WERI-Rb-1 (cell line): ENCODE measurements around the gene PLK4.

Experiments
- DNase-seq: peaks from one replicate; pipeline ENCODE4 v3.0.0-alpha.2; 2020
- H3K27ac ChIP-seq: fragments of 250-450 bp; sonication (Bioruptor Pico); 2 replicates; pipeline ENCODE4 v1.5.1; 2020; ENCODE audit warnings: mild to moderate bottlenecking, moderate library complexity
- H3K27me3 ChIP-seq: fragments of 250-450 bp; sonication (Bioruptor Pico); 2 replicates; pipeline ENCODE4 v1.5.1; 2021; ENCODE audit warnings: mild to moderate bottlenecking, low read depth, moderate library complexity; ENCODE audit not compliant: insufficient read depth, severe bottlenecking
- H3K36me3 ChIP-seq: fragments of 250-450 bp; sonication (Bioruptor Pico); 2 replicates; pipeline ENCODE4 v1.5.1; 2020; ENCODE audit warnings: mild to moderate bottlenecking, moderate library complexity
- H3K4me3 ChIP-seq: 2 replicates; pipeline ENCODE4 v1.5.1; 2011; ENCODE audit warnings: low read depth, mild to moderate bottlenecking, control low read depth, low read length
- H3K9me3 ChIP-seq: fragments of 250-450 bp; sonication (Bioruptor Pico); 2 replicates; pipeline ENCODE4 v1.5.1; 2021; ENCODE audit warnings: mild to moderate bottlenecking, moderate library complexity; ENCODE audit not compliant: severe bottlenecking
- TF ChIP-seq, protein P1 (sequence below): IDR thresholded peaks from 2 replicates; pipeline ENCODE4 v1.5.1; 2011; ENCODE audit warnings: low read depth, mild to moderate bottlenecking, control low read depth, inconsistent platforms, low read length

PLK4 gene

GRCh38 chr4:127846765-127847164, 33.9 kb upstream of the PLK4 start:
- Histone ChIP-seq H3K9me3 (peaks cover 7% of the 10 kb centered on the region), H3K27me3 (no peaks in the 10 kb centered on the region)

DNA sequence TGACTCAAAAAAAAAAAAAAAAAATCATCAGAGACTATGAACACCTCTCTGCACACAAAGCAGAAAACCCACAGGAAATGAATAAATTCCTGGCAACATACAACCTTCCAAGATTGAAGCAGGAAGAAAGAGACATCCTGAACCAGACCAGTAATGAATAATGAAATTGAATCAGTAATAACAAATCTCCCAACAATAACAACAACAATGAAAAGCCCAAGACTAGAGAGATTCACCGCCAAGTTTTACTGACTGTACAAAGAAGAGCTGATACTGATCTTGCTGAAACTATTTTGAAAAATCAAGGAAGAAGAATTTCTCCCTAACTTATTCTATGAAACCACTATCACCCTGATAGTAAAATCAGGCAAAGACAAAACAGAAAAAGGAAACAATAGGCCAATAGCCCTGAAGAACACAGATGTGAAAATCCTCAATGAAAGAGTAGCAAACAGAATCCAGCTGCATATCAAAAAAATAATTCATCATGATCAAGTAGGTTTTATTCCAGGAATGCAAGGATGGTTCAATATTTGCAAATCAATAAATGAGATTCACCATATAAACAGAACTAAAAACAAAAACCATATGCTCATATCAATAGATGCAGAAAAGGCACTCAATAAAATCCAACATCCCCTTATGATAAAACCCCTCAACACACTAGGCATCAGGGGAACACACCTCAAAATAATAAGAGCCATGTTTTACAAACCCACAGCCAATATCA, 31.0 kb upstream of the PLK4 start:
- Histone ChIP-seq H3K27ac (no peak overlapping the region), H3K4me3 (no peak overlapping the region), H3K27me3 (no peaks in the 10 kb centered on the region), H3K36me3 (no peaks in the 10 kb centered on the region), H3K9me3 (peaks cover 7% of the 10 kb centered on the region)
- TF ChIP-seq, protein P1, sequence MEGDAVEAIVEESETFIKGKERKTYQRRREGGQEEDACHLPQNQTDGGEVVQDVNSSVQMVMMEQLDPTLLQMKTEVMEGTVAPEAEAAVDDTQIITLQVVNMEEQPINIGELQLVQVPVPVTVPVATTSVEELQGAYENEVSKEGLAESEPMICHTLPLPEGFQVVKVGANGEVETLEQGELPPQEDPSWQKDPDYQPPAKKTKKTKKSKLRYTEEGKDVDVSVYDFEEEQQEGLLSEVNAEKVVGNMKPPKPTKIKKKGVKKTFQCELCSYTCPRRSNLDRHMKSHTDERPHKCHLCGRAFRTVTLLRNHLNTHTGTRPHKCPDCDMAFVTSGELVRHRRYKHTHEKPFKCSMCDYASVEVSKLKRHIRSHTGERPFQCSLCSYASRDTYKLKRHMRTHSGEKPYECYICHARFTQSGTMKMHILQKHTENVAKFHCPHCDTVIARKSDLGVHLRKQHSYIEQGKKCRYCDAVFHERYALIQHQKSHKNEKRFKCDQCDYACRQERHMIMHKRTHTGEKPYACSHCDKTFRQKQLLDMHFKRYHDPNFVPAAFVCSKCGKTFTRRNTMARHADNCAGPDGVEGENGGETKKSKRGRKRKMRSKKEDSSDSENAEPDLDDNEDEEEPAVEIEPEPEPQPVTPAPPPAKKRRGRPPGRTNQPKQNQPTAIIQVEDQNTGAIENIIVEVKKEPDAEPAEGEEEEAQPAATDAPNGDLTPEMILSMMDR, result no peak
- DNase-seq, result no peak

More at GRCh38 chr4:127846765-127847164, 33.9 kb upstream of the PLK4 start:
- no peaks in the 10 kb centered on the region for H3K36me3 ChIP-seq
- no peak overlapping the region for H3K27ac ChIP-seq
- TF ChIP-seq, protein P1, result no peak
- no peak for DNase-seq
- no peak overlapping the region for H3K4me3 ChIP-seq

DNA sequence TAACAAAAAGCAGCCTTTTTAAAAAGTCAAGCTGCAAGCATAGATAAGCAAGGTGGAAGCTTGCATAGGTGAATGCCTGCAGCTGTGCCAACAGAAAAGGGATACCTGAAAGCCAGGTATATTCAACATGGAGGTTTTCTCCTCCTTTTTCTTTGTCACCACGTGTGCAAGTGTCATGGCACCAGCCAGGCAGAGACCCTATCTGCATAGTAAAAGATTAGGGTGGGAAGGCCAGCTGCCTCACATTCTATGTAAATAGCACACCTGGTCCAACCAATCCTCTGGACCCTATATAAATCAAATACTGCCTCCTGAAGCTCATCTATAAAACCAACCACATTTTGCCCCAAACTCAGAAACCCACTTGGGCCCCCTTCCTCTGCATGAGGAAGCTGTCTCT, 28.0 kb upstream of the PLK4 start:
- Histone ChIP-seq H3K9me3 (peaks cover 5% of the 10 kb centered on the region), H3K4me3 (no peak overlapping the region), H3K36me3 (no peaks in the 10 kb centered on the region), H3K27me3 (no peaks in the 10 kb centered on the region), H3K27ac (no peak overlapping the region)
- TF ChIP-seq, protein P1, result no peak
- no peak for DNase-seq

DNA sequence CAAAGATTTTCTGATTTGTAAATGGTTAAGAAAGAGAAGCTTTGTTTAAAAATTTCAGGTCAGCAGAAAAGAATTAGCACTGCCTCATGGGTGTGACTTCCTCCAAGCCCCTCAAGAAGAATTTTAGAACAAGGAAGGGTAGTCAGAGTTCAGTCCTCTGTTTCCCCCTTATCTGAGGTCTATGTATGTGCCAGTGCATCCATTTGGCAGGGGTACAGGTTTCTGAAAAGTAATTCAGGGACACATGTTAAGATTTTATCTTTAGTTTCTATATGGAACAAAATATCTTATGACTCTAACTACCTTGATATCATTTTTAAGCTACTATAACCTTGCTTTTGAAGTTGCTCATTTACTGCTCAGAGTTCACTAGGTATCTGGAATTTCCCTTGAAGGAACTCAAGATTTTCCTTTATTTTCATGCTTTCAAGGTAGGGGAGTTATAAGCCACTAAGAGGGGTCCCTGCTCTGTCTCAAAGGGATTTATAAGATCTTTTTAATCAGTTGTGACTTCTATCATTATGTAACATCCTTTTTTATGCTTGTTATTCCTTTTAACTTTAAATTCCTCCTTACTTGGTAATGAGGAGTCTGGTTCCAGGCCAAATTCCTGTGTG, 24.4 kb upstream of the PLK4 start:
- Histone ChIP-seq H3K27me3 (no peaks in the 10 kb centered on the region), H3K4me3 (no peak overlapping the region), H3K36me3 (no peaks in the 10 kb centered on the region), H3K27ac (no peak overlapping the region), H3K9me3 (no peaks in the 10 kb centered on the region)
- DNase-seq, result no peak
- TF ChIP-seq, protein P1, result no peak

DNA sequence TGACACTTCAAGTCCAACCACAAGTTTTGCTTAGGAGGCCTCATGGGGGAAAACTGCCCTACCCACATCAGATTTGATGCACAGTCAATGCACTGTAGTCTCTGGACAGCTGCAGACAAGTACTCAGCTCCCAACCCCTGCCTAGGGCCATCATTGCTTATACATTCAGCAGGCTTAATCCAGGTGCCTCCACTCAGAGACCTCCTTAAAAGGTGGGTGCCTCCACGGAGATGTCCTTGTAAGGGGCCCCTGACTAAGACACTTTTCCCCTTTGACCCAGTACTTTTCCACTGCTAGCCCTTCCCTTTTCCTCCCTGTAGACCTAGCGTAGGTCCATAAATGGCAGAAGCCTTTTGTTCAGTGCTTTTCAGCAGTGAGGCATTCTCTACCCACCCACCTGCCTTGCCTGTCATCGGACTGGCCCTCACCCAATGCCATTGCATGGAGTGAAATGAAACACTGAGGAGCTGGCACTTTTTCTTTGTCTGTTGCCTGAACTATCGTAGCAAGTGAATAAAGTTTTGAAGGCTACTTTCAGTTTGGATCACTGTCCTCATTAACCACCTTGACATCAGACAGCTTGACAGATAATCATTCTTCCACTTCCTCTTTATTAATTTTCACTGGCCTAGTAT, 23.8 kb upstream of the PLK4 start:
- H3K36me3 ChIP-seq, result no peaks in the 10 kb centered on the region
- DNase-seq, result no peak
- H3K27me3 ChIP-seq, result no peaks in the 10 kb centered on the region
- H3K4me3 ChIP-seq, result no peak overlapping the region
- TF ChIP-seq, protein P1, result no peak
- no peak overlapping the region for H3K27ac ChIP-seq
- no peaks in the 10 kb centered on the region for H3K9me3 ChIP-seq
